ENCODE measurements around the gene STK4. TPM values are rescaled to one million over a fixed set of nuclear protein-coding genes. Genes with fewer than 3 reads are reported as not detected.

Gene STK4
- total and polyA plus RNA-seq, 2 of the 4 experiments (the other 2 are of a cell fraction) = 10.2 to 22.2 TPM

GRCh38 chr20:45032276-45032675, 66.0 kb downstream of the STK4 start:
- POLR2A ChIA-PET (ENCODE audit: unreplicated experiment) = no interaction called here
- no TSS peak for BruUV-seq (replicated peaks)

More at GRCh38 chr20:45032276-45032675, 66.0 kb downstream of the STK4 start:
- WGBS, 2 experiments (ENCODE audit: extremely low coverage in 2 of 2, insufficient read length in 1 of 2) = no CpG with 5 or more reads among the region's 2 CpGs
- H2AK5ac ChIP-seq (ENCODE audit: low read depth, low read length) = no peak overlapping the region
- in situ Hi-C loops (cut with MboI; ENCODE audit: low sequenced_read_pairs) = loop anchor here (25.0 kb wide), 1 partner anchor 755 kb away; the partner anchor contains the start of genes DNTTIP1 and WFDC3
- H3K4me1 ChIP-seq (ENCODE audit: control insufficient read depth, insufficient read depth, low read length) = peaks cover 6% of the 10 kb centered on the region; the same call in 1 of the 2 replicates
- no peaks in the 10 kb centered on the region for H3K27me3 ChIP-seq (ENCODE audit: control insufficient read depth, insufficient read depth, low read length)
- peaks cover 0 to 20% of the 10 kb centered on the region in 2 experiments; a peak in 2 of 4 replicates for H3K79me1 ChIP-seq (ENCODE audit: low read depth in 1 of 2, low read length in 2 of 2)
- CTCF ChIA-PET = no interaction called here
- no peak overlapping the region for H3K4me3 ChIP-seq (ENCODE audit: insufficient read depth, low read depth, low read length)
- no peak overlapping the region for H3K27ac ChIP-seq (ENCODE audit: insufficient read depth, low read length)
- H4K5ac ChIP-seq (ENCODE audit: low read depth, low read length) = no peak overlapping the region
- H3K23ac ChIP-seq (ENCODE audit: low read depth, low read length) = no peak overlapping the region
- no peak for DNase-seq
- no peak for ATAC-seq (ENCODE audit: low read depth)
- H4K20me1 ChIP-seq (ENCODE audit: insufficient read depth, low read length) = no peaks in the 10 kb centered on the region
- no peak overlapping the region for H2BK15ac ChIP-seq (ENCODE audit: low read depth, low read length)
- H3K18ac ChIP-seq (ENCODE audit: low read depth, low read length) = no peak overlapping the region; the same call in 1 of the 2 replicates
- H2BK20ac ChIP-seq (ENCODE audit: low read depth, low read length) = no peak overlapping the region
- no peak overlapping the region for H2BK5ac ChIP-seq (ENCODE audit: low read depth, low read length, poor library complexity, severe bottlenecking)
- no peak overlapping the region for H3K4ac ChIP-seq (ENCODE audit: low read depth, low read length)
- no peak overlapping the region for H3K4me2 ChIP-seq (ENCODE audit: low read depth, low read length)
- no peak for TF ChIP-seq RFX5 (IDR thresholded peaks at IDR 0.05; ENCODE audit: low read depth, low read length)
- TF ChIP-seq CEBPB (IDR thresholded peaks at IDR 0.05; ENCODE audit: low read depth, low read length) = no peak
- no peak for TF ChIP-seq ELK1 (IDR thresholded peaks at IDR 0.05; ENCODE audit: borderline replicate concordance, low read depth, low read length)
- TF ChIP-seq BHLHE40 (IDR thresholded peaks at IDR 0.05; ENCODE audit: low read depth, low read length) = no peak
- no peak for TF ChIP-seq FOS (IDR thresholded peaks at IDR 0.05; ENCODE audit: low read depth, low read length)
- TF ChIP-seq RAD21 (IDR thresholded peaks at IDR 0.05; ENCODE audit: low read length) = no peak
- TF ChIP-seq SMC3 (IDR thresholded peaks at IDR 0.05; ENCODE audit: low read depth, low read length) = no peak
- TF ChIP-seq NFE2L2 (IDR thresholded peaks at IDR 0.05; ENCODE audit: low read depth, low read length) = no peak
- TF ChIP-seq USF2 (IDR thresholded peaks at IDR 0.05; ENCODE audit: low read depth, low read length) = no peak
- TF ChIP-seq CTCF (conservative IDR thresholded peaks at IDR 0.05; ENCODE audit: low read depth, low read length) = no peak
- TF ChIP-seq RCOR1 (IDR thresholded peaks at IDR 0.05; ENCODE audit: insufficient replicate concordance, low read length) = no peak
- no peak for TF ChIP-seq CHD1 (IDR thresholded peaks at IDR 0.05; ENCODE audit: low read depth, low read length)
- H3K9ac ChIP-seq (ENCODE audit: low read depth, low read length) = no peak overlapping the region
- intact Hi-C loops (cut with micrococcal nuclease) = no loop called here
- H3K9me1 ChIP-seq (ENCODE audit: insufficient read depth, low read length) = no peaks in the 10 kb centered on the region
- no peak overlapping the region for H4K91ac ChIP-seq (ENCODE audit: insufficient read depth, low read depth, low read length)
- no peaks in the 10 kb centered on the region for H3K9me3 ChIP-seq (ENCODE audit: control insufficient read depth, insufficient read depth, low read length)
- no peak overlapping the region for H3K56ac ChIP-seq (ENCODE audit: extremely low read depth, insufficient read depth, low read length)
- peaks cover 2% of the 10 kb centered on the region; the same call in 1 of the 2 replicates for H3K36me3 ChIP-seq (ENCODE audit: control insufficient read depth, insufficient read depth, low read length)
- H2AK9ac ChIP-seq (replicated peaks; ENCODE audit: low read depth, low read length, poor library complexity) = no peak overlapping the region
- no peak overlapping the region; the same call in 1 of the 2 replicates for H3K14ac ChIP-seq (replicated peaks; ENCODE audit: low read depth, low read length)
- dilution Hi-C loops (cut with HindIII; ENCODE audit: low sequenced_read_pairs, unreplicated experiment) = no loop called here
- no peak overlapping the region for H2AFZ ChIP-seq (replicated peaks; ENCODE audit: low read length, poor library complexity)
- H2BK120ac ChIP-seq (ENCODE audit: low read depth, low read length) = no peak overlapping the region
- no peak overlapping the region for H4K8ac ChIP-seq (ENCODE audit: low read depth in 2 of 2, low read length in 2 of 2)
